K562 (cell line): ENCODE data around the gene OR13J1. TPM values are rescaled to one million over a fixed set of nuclear protein-coding genes. Genes with fewer than 3 reads are reported as not detected.

Experiments used
- ATAC-seq: fragments of 200-7000 bp; cut with Tn5 transposase; 3 replicates; pipeline ENCODE4 v1.9.1; 2020; ENCODE audit warnings: moderate library complexity
- BruUV-seq: library from RNA; stranded (reverse); fragments of 400-500 nt; replicated peaks from 2 replicates; lab custom pipeline; 2021; lab: Mats Ljungman, UMichigan
- CTCF ChIA-PET: fragments of 300-600 bp; formaldehyde crosslinking; extraction: SDS; loops from one replicate; lab custom pipeline; 2021; ENCODE audit warnings: low intra/inter-chr PET ratio; lab: Yijun Ruan, JAX
- POLR2A ChIA-PET: fragments of 300-600, 350-650 bp; sonication (Branson Sonifier 250); formaldehyde crosslinking; extraction: SDS; loops from one replicate; lab custom pipeline; 2021; ENCODE audit warnings: antibody characterized with exemption, inconsistent platforms; lab: Yijun Ruan, JAX
- DNase-seq, 4 experiments: peaks; one replicate each; pipeline versions ENCODE4 v3.0.0 to v3.0.0-alpha.2; 2011 to 2018; ENCODE audit warnings: low spot score in 3 of 4, mixed read lengths in 3 of 4; ENCODE audit errors: extremely low read depth in 1 of 4
- FAIRE-seq: peaks from 2 replicates; lab custom pipeline; 2011; peaks lifted over from hg19 to GRCh38; lab: Jason Lieb, UNC
- H2AFZ ChIP-seq: 2 replicates; pipeline ENCODE4 v1.6.0; 2011; ENCODE audit warnings: low read depth, low read length, control low read depth, inconsistent platforms
- H3K27ac ChIP-seq: fragments of 200-600 bp; 3 replicates; pipeline ENCODE4 v1.8.0; 2011; ENCODE audit warnings: low read depth, mild to moderate bottlenecking, control low read depth, inconsistent platforms, low read length, moderate library complexity, mixed read lengths; ENCODE audit errors: extremely low read depth
- H3K27me3 ChIP-seq, 2 experiments: fragments of 300-600 bp in 1 of 2; 2 replicates in 1 of 2; 3 replicates in 1 of 2; pipeline versions ENCODE4 v1.6.0 to v1.8.0; 2011; ENCODE audit warnings: inconsistent platforms in 2 of 2, low read length in 2 of 2, mild to moderate bottlenecking in 1 of 2, mixed read lengths in 1 of 2, moderate library complexity in 1 of 2; ENCODE audit not compliant: control insufficient read depth in 2 of 2, insufficient read depth in 2 of 2
- H3K36me3 ChIP-seq: fragments of 300-600 bp; 3 replicates; pipeline ENCODE4 v1.8.0; 2011; ENCODE audit warnings: mild to moderate bottlenecking, low read length, inconsistent platforms; ENCODE audit not compliant: control insufficient read depth, insufficient read depth
- H3K4me1 ChIP-seq, 2 experiments: fragments of 200-600 bp in 1 of 2; replicated peaks in 1 of 2; 2 replicates in 1 of 2; 3 replicates in 1 of 2; pipeline versions ENCODE4 v1.5.1 to v1.8.0; 2011; ENCODE audit warnings: inconsistent platforms in 2 of 2, low read length in 2 of 2, mild to moderate bottlenecking in 1 of 2, mixed read lengths in 1 of 2, moderate library complexity in 1 of 2; ENCODE audit not compliant: control insufficient read depth in 2 of 2, insufficient read depth in 2 of 2
- H3K4me2 ChIP-seq: 2 replicates; pipeline ENCODE4 v1.6.1; 2011; ENCODE audit warnings: low read length, control low read depth, inconsistent platforms, mixed read lengths; ENCODE audit not compliant: insufficient read depth
- H3K4me3 ChIP-seq: fragments of 200-600 bp; sonication (generic), shearing (Covaris generic); 2 replicates; pipeline ENCODE4 v1.5.1; 2016; ENCODE audit warnings: control low read depth, inconsistent platforms
- H3K79me2 ChIP-seq: fragments of 200-600 bp; 3 replicates; pipeline ENCODE4 v1.8.0; 2011; ENCODE audit warnings: low read length, inconsistent platforms; ENCODE audit not compliant: control insufficient read depth, insufficient read depth
- H3K9ac ChIP-seq, 2 experiments: 2 replicates each; pipeline versions ENCODE4 v1.6.0 to v1.6.1; 2011; ENCODE audit warnings: low read depth in 2 of 2, low read length in 2 of 2, control low read depth in 1 of 2, inconsistent platforms in 1 of 2, mild to moderate bottlenecking in 1 of 2, mixed read lengths in 1 of 2; ENCODE audit not compliant: insufficient read depth in 1 of 2
- H3K9me1 ChIP-seq: one replicate; pipeline ENCODE4 v1.6.0; 2011; ENCODE audit warnings: inconsistent platforms, mild to moderate bottlenecking, low read length, moderate library complexity; ENCODE audit not compliant: control insufficient read depth, insufficient read depth
- H3K9me3 ChIP-seq: replicated peaks from 2 replicates; pipeline ENCODE4 v1.5.1; 2011; ENCODE audit warnings: low read depth, low read length, inconsistent platforms; ENCODE audit not compliant: control insufficient read depth, insufficient read depth
- H4K20me1 ChIP-seq: replicated peaks from 2 replicates; pipeline ENCODE4 v1.6.1; 2011; ENCODE audit warnings: low read length, inconsistent platforms, mixed read lengths; ENCODE audit not compliant: control insufficient read depth, insufficient read depth
- CBFB ChIP-seq: sonication (generic); formaldehyde crosslinking; IDR thresholded peaks from 2 replicates; pipeline ENCODE4 v1.4.0; 2020; ENCODE audit warnings: mild to moderate bottlenecking, missing genetic modification reagents
- CBX8 ChIP-seq: fragments of 200-600 bp; sonication (generic); IDR thresholded peaks from 2 replicates; pipeline ENCODE4 v1.6.1; 2012; ENCODE audit warnings: borderline replicate concordance, mixed run types, low read depth, mild to moderate bottlenecking, moderate library complexity, mixed read lengths, low read length, control low read depth, inconsistent platforms; ENCODE audit not compliant: poor library complexity, severe bottlenecking; ENCODE audit errors: extremely low read depth
- ELF2 ChIP-seq: fragments of 250-450 bp; sonication (Bioruptor Pico); IDR thresholded peaks from 2 replicates; pipeline ENCODE4 v1.5.0; 2021; ENCODE audit warnings: mild to moderate bottlenecking
- EP400 ChIP-seq: fragments of 450-650 bp; IDR thresholded peaks from 2 replicates; pipeline ENCODE4 v1.6.1; 2017; ENCODE audit warnings: antibody characterized with exemption, mild to moderate bottlenecking, moderate library complexity
- PHF8 ChIP-seq: fragments of 200-600 bp; sonication (generic); IDR thresholded peaks from 2 replicates; pipeline ENCODE4 v1.6.1; 2012; ENCODE audit warnings: mixed run types, mild to moderate bottlenecking, inconsistent platforms, low read length, moderate library complexity, borderline replicate concordance
- RBM22 ChIP-seq: fragments of 200-400 bp; formaldehyde crosslinking; IDR thresholded peaks from 2 replicates; pipeline ENCODE4 v1.6.1; 2018; ENCODE audit warnings: low read length, low read depth; ENCODE audit not compliant: poor library complexity, severe bottlenecking
- SMARCA4 ChIP-seq: fragments of 450-650 bp; IDR thresholded peaks from 2 replicates; pipeline ENCODE4 v1.6.1; 2016
- SRF ChIP-seq, 2 experiments: fragments of 250-450, 450-650 bp in 1 of 2; sonication (Bioruptor Pico) in 1 of 2; sonication (generic) in 1 of 2; formaldehyde crosslinking; IDR thresholded peaks; 2 replicates each; pipeline versions ENCODE4 v1.5.0 to v1.5.1; 2020 to 2022; ENCODE audit warnings: mild to moderate bottlenecking in 1 of 2, missing genetic modification reagents in 1 of 2
- TEAD4 ChIP-seq, 2 experiments: sonication (generic) in 1 of 2; formaldehyde crosslinking in 1 of 2; IDR thresholded peaks; 2 replicates each; pipeline versions ENCODE4 v1.6.1 to v1.8.0; 2012 to 2022; ENCODE audit warnings: borderline replicate concordance in 1 of 2, inconsistent platforms in 1 of 2, low read length in 1 of 2, mild to moderate bottlenecking in 1 of 2, missing genetic modification reagents in 1 of 2
- U2AF1 ChIP-seq: fragments of 200-400 bp; formaldehyde crosslinking; optimal IDR thresholded peaks from 2 replicates; pipeline ENCODE3; 2017; ENCODE audit warnings: mild to moderate bottlenecking, low read depth, low read length, moderate library complexity
- XRCC4 ChIP-seq: IDR thresholded peaks from one replicate; pipeline ENCODE4 v1.6.1; 2011; ENCODE audit not compliant: insufficient read depth, insufficient read length; ENCODE audit errors: extremely low read depth
- ZFP36 ChIP-seq: fragments of 150-350 bp; IDR thresholded peaks from 2 replicates; pipeline ENCODE4 v1.6.1; 2018; ENCODE audit warnings: low read length, low read depth; ENCODE audit not compliant: partially characterized antibody
- WGBS: fragments of 100-300 bp; shearing (Covaris generic); methylation state at CpG from one replicate; pipeline ENCODE4 v1.1.6; 2016; ENCODE audit warnings: low coverage, mixed read lengths; ENCODE audit not compliant: insufficient coverage; ENCODE audit errors: missing lambda C conversion rate; 5-methylcytosine and 5-hydroxymethylcytosine counted together
- in situ Hi-C: fragments of 300-500 bp; cut with MboI; formaldehyde crosslinking; loops from 4 replicates; pipeline ENCODE4 v1.15.0; 2018; ENCODE audit warnings: inconsistent platforms, mixed read lengths
- intact Hi-C: fragments of 100-400 bp; cut with micrococcal nuclease; formaldehyde crosslinking; loops from 2 replicates; pipeline ENCODE4 v1.14.2; 2022
- polyA plus RNA-seq, 8 experiments: library from polyadenylated mRNA; depleted of rRNA in 4 of 8; stranded (reverse) in 5 of 8; unstranded in 3 of 8; fragments of >200 nt; fragmentation: Nextera tagmentation in 2 of 8; fragmentation: Illumina TruSeq in 1 of 8; extraction: Ambion mirVana in 2 of 8; extraction: Trizol in 1 of 8; gene quantifications; 2 replicates each; pipeline versions ENCODE4 v1.2.1 to v1.2.3, GENCODE V29; 2011 to 2014; ENCODE audit warnings: inconsistent platforms in 1 of 8, missing spikeins in 1 of 8
- total RNA-seq, 7 experiments: library from RNA; depleted of rRNA in 6 of 7; stranded (reverse); fragments of >200 nt in 6 of 7; fragmentation: Illumina TruSeq in 2 of 7; extraction: Trizol in 2 of 7; gene quantifications; 2 replicates each; pipeline versions ENCODE4 v1.2.1 to v1.2.3, GENCODE V29; 2011 to 2021; ENCODE audit warnings: low replicate concordance in 1 of 7

The OR13J1 gene
- total and polyA plus RNA-seq, 9 of the 15 experiments (the other 6 are each of a cell fraction or from before 2014, with no cell fraction given), result not detected

DNA sequence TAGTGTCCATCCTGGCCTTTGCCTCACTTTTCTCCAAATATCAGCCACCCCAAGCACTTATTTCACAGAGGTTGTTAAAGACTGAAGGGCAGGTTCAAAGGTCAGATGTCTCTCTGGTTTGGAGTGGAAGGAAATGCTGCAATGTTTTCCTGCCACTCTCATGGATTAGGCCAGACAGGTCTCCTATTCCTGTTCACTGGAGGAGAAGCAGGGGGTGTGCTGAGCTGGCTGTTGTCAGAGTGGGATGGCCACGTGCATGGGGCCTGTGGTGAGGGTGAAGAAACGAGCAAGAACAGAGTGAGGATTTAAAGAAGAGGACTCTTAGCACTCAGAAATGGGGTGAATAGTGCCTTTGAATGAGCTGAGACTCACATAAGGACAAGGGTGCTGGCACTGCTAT lies 34.4 kb downstream of the OR13J1 start:
- Histone ChIP-seq H3K4me2 (no peak overlapping the region), H3K9ac (no peak overlapping the region), H3K4me1 (peaks cover 6 to 7% of the 10 kb centered on the region in 2 experiments; a peak in 3 of 5 replicates), H3K27me3 (peaks cover 0 to 20% of the 10 kb centered on the region in 2 experiments; a peak in 2 of 5 replicates), H3K9me1 (no peaks in the 10 kb centered on the region), H3K79me2 (no peaks in the 10 kb centered on the region), H3K36me3 (no peaks in the 10 kb centered on the region), H2AFZ (no peak overlapping the region), H4K20me1 (no peaks in the 10 kb centered on the region), H3K27ac (no peak overlapping the region), H3K4me3 (no peak overlapping the region), H3K9me3 (no peaks in the 10 kb centered on the region)
- intact Hi-C loops (no loop called here), in situ Hi-C loops (no loop called here)
- TF ChIP-seq CBX8, result no peak
- TF ChIP-seq RBM22, result no peak
- TF ChIP-seq SMARCA4, result no peak
- no peak for TF ChIP-seq U2AF1
- no peak for TF ChIP-seq ELF2
- no peak for TF ChIP-seq EP400
- TF ChIP-seq XRCC4, result no peak
- no peak for TF ChIP-seq CBFB (CRISPR knock-in tag)
- TF ChIP-seq TEAD4 (IDR thresholded peaks at IDR 0.05; ENCODE audit: low read length), result no peak
- no peak for TF ChIP-seq TEAD4 (CRISPR knock-in tag; IDR thresholded peaks at IDR 0.05; ENCODE audit: borderline replicate concordance)
- TF ChIP-seq ZFP36, result no peak
- TF ChIP-seq SRF (CRISPR knock-in tag; IDR thresholded peaks at IDR 0.05), result no peak
- TF ChIP-seq PHF8, result no peak
- DNase-seq (no peak), FAIRE-seq (peak; percentile 19), ATAC-seq (no peak)
- no TSS peak for BruUV-seq
- ChIA-PET CTCF (no interaction called here), POLR2A (interaction anchor here (0.6 to 0.9 kb wide), 3 partner anchors 75 to 432 kb away, joined by 3 to 5 read pairs (median 3); no protein-coding TSS in a partner anchor)
- WGBS, result 61% methylated on average over 2 of the region's 2 CpGs
